Activated CD8-positive, alpha-beta memory T cell treated with anti-CD3 and anti-CD28 coated beads for 24 hours (primary cell): ENCODE results near the gene SULT2B1.
"Not testable (repeated sequence)": the region's sequence is repeated elsewhere in the genome, so short reads cannot be mapped to it uniquely, and the experiment has no call there.

Experiments
- DNase-seq: peaks from one replicate; pipeline ENCODE4 v3.0.0-alpha.2; 2020

SULT2B1 gene

DNA sequence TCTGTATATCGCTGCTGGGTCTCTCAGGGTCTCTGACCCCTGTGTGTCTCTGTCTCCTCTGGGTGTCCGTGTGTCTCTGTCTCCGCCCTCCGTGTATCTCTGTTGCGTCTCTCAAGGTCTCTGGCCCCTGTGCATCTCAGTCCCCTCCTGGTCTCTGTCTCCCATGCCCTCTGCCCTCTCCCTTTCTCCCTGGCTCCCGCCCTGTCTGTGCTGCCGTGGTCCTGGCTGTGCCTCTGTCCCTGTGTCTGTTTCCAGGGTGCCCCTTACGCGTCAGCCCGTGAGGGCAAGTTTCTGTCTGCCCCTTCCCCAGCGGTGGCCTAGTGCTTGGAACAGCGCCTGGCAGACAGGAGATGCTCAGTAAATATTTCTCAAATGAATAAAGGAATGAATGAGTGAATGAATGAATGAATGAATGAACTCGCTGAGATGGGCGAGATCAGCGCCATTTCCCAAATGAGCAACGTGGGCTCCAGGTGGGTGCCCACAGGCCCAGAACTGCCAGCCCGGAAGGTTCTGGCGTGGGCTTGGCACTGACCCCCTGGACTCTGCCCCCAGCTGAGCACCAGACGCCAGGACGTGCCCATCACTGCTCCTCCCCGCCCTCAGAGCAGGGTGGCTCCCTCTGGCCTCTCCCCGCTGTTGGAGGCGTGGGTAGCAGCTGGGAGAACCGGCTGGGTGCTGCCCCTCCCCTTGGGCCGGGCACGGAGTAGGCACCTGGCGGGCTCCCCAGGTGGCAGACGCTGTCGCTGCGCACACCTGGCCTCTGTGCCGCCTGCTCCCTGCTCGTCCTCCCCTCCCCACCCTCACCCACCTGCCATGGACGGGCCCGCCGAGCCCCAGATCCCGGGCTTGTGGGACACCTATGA lies at the start of gene SULT2B1:
SULT2B1 (plus strand) TSS at position 736 of the 866 bp plus-strand sequence; CDS start at position 817, 81 bp downstream.
- no peak for DNase-seq

DNA sequence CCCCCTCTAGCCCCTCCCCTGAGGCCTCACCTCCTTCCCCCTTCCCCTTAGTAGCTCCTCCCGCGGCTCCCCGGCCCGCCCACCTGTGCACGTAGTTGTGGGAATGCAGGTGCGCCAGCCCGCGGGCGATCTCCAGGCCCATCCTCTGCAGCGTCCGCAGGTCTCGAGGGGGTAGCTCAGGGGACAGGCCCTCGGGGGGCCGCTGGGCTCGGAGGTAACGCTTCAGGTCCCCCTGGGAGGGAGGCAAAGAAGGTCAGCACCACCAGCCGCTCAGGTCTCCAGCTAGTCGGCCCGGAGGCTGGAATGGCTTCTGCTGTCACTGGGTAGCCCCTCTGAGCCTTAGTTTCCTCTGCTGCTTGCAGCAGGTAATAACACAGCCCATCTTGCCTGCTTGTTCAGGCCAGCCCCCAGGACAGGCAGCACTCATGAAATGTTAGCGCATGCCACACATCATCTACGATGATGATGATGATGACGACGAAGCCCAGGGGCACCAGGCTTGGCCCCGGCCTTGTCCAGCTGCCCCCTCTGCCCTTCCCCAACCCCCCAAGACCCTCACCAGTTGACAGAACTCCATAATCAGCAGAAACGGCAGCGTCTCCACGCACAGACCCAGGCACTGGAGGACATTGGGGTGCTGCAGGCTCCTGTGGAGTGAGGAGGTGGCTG lies 49.5 kb upstream of the SULT2B1 start:
- peak; percentile 80 for DNase-seq

GRCh38 chr19:48506138-48506733 lies 45.7 kb upstream of the SULT2B1 start:
- DNase-seq = no peak

DNA sequence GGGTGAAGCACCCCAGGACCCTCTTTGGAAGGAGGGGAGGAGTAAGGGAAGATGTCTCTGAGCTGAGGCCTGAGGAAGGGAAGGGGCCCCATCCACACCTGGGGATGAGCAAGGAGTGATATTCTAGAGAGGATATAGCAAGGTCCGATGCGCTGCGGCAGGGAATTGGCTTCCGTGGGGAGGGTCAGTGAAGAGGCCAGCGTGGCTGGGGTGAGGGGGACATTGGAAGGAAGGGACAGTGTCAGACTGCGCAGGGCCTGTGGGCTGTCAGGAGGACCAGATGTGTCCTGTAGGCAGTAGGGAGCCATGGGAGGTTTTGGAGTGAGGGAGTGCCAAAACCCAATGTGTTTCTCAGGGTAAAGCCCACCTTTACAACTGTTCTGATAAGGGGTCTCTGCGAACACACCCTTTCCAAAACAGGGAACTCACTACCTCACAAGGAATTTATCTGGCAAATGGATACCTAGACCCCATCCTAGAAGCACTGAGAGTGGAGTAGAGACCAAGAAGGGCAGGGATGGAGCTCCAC lies 44.0 kb upstream of the SULT2B1 start:
- DNase-seq = no peak

GRCh38 chr19:48508729-48509411 lies 43.1 kb upstream of the SULT2B1 start:
- no peak for DNase-seq

DNA sequence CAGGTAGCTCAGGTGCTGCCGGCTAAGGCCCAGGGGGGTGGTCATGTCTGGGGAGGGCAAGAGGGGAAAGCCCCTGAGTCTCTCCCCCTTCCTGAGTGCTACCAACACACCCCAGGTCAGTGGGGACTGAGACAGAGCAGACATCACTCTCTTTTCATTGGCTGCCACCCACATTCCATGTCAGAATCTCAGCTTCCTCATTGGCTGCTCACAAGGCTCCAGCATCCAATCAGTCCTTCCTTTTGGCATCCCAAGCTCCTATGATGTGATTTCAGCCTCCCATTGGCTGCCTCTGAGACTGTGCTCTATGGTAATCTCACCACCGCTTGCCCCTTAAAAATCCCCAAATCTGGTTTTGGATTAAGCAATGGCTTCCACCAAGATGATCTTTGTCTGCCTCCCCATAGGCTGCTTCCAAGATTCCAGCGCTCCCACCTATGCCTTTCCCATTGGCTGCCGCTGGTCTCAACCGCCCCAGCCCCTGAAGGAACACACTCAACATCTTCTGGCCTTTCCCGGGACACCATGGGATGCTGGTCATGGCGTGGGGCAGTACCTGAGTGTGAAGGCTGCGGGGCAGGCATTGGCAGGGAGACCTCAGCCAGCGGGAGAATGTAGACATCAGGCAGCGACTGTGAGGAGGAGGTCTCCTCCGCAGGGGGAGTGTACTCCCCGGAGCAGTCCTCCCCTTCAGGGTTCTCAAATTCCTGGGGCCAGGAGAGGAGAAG lies 42.3 kb upstream of the SULT2B1 start:
- DNase-seq = no peak

- peak; percentile 91 for DNase-seq
Measured at GRCh38 chr19:48510421-48511268, 41.3 kb upstream of the SULT2B1 start.

DNA sequence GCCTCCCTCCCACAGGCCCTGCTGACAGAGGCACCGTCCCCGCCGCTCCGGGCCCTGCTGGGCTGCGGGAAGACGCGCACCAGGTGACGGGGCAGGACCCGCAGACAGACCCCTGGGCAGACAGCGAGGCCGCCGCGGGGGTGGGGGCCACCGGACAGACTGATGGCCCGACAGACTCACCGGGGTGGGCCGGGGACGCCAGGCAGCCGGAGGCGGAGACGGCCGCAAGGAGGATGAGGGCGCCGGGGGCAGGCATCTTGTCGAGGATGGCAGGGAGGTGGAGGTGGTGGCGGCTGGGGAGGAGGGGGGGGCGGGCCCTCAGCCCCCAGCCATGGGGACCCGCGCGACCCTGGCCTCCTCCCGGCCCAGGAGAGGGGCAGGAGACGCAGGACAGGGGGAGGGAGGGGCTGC lies 40.6 kb upstream of the SULT2B1 start:
- DNase-seq = peak; percentile 74

- peak; percentile 85 for DNase-seq
Measured at GRCh38 chr19:48511800-48512503, 40.0 kb upstream of the SULT2B1 start, which contains the start of gene LMTK3. Gene LMTK3, minus strand, starts transcription at chr19:48511835. Its CDS starts 259 bp downstream, at chr19:48511576.

DNA sequence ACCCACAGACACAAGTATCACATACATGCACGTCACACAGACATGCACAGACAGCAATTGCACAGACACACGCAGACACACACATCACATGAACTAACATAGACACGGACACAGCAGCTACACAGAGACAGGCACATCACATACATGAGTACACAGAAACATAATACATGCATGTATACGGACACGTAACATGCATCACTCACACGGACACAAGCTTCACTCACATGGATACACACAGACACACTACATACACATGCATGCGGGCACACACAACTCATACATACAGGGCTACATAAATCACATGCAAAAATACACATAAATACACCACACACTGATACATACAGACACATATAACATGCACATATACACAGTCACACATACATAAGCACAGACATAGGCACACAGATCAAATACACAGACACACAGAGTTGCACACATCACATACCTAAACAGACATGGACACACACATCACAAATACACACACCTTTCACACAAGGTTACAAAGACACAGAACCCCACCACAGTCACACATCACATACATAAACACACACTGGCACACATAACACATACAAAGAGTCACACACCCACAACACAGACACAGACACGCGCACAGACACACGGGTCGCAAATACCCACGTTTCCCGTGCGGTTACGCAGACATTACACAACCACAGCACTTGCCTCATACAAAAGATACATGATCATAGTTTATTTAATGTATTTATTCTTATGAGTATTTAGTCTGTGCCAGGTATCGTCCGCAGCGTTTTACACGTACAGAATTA lies 39.3 kb upstream of the SULT2B1 start:
- no peak for DNase-seq

DNA sequence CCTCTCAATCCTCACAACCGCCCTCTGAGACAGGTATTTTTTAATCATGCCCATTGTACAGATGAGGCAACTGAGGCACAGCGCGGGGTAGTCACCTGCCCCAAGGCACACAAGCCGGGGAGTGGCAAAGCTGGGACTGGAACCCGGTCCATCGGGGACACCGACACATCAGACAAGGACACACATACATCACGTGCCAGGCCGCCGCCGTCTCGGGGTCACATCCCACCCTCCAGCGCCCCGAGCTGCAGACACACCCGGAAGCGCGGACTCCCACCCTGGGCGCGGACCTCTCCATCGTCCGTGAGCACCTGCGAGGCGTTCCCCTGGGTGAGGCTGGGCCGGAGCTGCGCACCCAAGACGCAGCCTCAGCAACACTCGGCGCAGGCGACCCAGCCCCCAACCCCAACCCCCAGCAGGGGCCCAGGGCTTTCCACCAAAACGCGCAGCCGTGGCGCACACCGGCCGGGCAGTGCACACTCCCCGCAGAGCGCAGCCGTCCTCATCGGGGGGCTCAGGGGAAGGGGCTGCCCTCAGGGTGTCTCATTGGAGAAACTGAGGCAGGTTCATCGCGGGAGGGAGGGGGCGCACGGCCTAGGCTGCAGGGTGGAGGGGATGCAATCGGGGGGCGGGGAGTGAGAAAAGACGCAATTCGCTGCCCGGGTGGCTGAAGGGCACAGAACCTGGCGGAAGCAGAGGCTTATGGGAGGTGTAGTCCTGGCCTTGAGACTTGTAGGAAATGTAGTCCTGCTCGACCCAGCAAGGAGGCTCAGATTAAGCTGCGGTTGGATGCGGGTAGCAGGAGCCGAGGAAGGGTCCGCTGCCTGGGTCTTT lies 38.5 kb upstream of the SULT2B1 start:
- peak; percentile 86 for DNase-seq

GRCh38 chr19:48514123-48514458 lies 37.9 kb upstream of the SULT2B1 start:
- peak; percentile 62 for DNase-seq

DNA sequence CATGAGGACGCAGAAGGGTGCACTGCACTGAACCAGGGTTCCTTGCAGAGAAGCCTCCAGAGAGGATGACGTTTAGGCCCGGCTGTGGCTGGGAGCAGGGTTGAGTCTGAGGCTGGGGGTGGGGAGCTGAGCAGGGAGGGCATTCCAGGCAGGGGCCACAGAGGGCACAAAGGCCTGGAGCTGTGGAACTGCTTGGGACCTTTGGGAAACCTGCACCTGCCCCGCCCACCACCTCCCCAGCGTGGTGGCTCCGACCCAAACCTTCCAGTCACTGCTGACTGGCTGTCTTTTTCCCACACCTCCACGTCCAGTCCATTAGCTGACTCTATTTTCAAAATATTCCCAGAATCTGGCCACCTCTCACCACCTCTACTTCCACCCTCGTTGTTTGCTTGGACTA lies 35.4 kb upstream of the SULT2B1 start:
- DNase-seq = no peak

DNA sequence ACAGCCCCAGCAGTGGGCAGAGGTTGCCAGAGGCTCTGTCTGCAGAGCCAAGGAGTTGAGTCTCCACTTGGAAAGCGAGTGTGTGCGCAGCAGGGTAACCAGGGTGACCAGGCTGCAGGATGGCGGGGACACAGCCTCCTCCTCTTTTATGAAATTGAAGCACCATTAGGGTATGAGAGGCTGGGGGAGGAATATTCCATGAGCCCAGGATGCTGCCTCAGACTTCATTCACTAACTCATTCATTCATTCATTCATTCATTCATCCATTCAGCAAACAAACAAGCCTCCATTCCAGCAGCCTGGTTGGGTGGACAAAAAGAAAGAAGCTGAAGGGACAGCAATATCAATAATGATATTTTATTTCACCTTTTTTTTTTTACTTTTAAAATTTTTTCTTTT lies 33.8 kb upstream of the SULT2B1 start:
- DNase-seq = no peak

DNA sequence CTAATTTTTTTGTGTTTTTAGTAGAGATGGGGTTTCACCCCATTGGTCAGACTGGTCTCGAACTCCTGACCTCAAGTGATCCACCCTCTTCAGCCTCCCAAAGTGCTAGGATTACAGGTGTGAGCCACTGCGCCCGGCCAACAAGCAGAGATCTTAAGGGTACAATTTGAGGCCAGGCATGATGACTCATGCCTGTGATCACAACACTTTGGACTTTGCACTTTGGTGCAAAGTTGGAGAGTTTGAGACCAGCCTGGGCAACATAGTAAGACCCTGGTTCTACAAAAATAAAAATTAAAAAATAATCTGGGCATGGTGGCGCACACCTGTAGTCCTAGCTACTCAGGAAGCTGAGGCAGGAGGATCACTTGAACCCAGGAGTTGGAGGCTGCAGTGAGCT lies 32.5 kb upstream of the SULT2B1 start:
- DNase-seq = not testable (repeated sequence)

DNA sequence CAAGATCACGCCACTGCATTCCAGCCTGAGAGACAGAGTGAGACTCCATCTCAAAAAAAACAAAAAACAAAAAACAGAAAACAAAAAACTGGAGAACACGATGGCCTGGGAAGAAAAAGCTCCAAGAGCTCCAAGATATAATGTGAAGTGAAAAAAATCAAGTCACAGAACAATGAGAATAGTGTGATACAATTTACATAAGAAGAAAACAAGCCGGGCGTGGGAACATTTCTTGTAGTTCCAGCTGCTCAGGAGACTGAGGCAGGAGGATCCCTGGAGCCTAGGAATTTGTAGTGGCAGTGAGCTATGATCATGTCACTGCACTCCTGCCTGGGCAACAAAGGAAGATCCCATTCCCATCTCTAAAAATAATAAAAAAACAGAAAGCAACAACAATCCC lies 31.8 kb upstream of the SULT2B1 start:
- no peak for DNase-seq

DNA sequence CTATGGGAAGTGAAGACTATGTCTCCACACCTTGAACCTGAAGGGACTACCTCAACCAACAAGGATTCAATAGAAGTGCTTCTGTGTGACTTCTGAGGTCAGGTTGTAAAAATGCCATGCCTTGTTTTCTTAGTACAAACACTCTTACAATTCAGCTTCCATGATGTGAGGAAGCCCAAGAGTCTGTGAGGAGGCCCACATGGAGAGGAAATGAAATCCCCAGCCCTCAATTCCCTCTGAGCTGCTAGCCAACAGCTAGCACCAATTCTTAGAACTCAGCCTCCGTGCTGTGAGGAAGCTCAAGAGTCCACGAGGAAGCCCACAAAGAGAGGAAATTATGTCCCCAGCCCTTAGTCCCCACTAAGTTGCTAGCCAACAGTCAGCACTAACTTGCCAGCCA lies 27.8 kb upstream of the SULT2B1 start:
- DNase-seq = no peak

DNA sequence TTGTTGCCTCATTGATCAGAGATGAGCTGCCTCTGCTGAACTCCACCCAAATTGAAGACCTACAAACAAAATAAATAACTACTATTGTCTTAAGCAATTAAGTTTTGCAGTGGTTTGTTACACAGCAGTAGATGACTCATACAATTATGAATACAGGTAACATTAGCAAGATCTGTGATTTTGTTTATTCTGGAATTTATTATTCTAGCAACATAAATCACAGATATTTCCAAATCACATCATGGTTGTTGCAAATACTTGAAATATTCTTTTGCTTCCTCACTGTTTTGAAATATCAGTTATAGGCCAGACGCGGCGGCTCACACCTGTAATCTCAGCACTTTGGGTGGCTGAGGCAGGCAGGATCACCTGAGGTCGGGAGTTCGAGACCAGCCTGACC lies 27.2 kb upstream of the SULT2B1 start:
- no peak for DNase-seq

DNA sequence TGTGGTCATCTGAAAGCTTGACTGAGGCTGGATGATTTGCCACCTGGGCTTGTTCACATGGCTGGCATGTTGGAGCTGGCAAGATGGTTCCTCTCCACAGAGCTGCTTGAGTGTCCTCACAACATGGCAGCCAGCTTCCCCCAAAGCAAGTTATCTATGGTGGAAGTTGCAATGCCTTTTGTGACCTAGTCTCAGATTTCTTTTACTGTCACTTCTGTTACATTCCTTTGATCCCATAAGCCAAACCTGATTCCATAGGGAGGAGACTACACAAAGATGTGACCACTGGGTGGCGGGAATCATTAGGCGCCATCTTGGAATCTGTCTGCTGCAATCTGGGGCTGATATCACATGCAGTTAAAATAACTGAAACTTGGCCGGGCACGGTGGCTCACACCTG lies 22.8 kb upstream of the SULT2B1 start:
- DNase-seq = no peak
